SK-N-MC (cell line): ENCODE measurements around the gene ZMIZ2.

Experiments
- DNase-seq: peaks from one replicate; pipeline ENCODE4 v3.0.0-alpha.2; 2011; ENCODE audit warnings: low read depth, low spot score
- H3K27ac ChIP-seq: fragments of 200-600 bp; sonication (generic); 2 replicates; pipeline ENCODE4 v1.5.1; 2016; ENCODE audit warnings: mixed run types
- H3K36me3 ChIP-seq: fragments of 200-600 bp; sonication (generic); 2 replicates; pipeline ENCODE4 v1.6.1; 2017; ENCODE audit warnings: antibody characterized with exemption, low read length, mixed read lengths; ENCODE audit not compliant: insufficient read depth
- H3K4me3 ChIP-seq: fragments of 200-600 bp; sonication (generic); 2 replicates; pipeline ENCODE4 v1.5.1; 2016
- H3K9ac ChIP-seq: fragments of 200-600 bp; sonication (generic); 2 replicates; pipeline ENCODE4 v1.8.0; 2017; ENCODE audit warnings: mixed run types, mixed read lengths; ENCODE audit not compliant: insufficient read length
- H3K9me3 ChIP-seq: fragments of 200-600 bp; sonication (generic); 2 replicates; pipeline ENCODE4 v1.6.1; 2017; ENCODE audit warnings: low read depth, mild to moderate bottlenecking, antibody characterized with exemption, low read length, moderate library complexity, mixed read lengths
- EZH2 ChIP-seq: fragments of 200-600 bp; sonication (generic); IDR thresholded peaks from one replicate; pipeline ENCODE4 v1.6.1; 2017; ENCODE audit warnings: antibody characterized with exemption
- FOXP2 ChIP-seq: optimal IDR thresholded peaks from 2 replicates; pipeline ENCODE3; 2011; ENCODE audit warnings: mild to moderate bottlenecking, moderate library complexity; ENCODE audit not compliant: insufficient read depth; ENCODE audit errors: extremely low read length, control extremely low read depth
- POLR2AphosphoS5 ChIP-seq: IDR thresholded peaks from 2 replicates; pipeline ENCODE4 v1.6.1; 2012; ENCODE audit warnings: mild to moderate bottlenecking, low read depth, low read length, borderline replicate concordance

The ZMIZ2 gene

DNA sequence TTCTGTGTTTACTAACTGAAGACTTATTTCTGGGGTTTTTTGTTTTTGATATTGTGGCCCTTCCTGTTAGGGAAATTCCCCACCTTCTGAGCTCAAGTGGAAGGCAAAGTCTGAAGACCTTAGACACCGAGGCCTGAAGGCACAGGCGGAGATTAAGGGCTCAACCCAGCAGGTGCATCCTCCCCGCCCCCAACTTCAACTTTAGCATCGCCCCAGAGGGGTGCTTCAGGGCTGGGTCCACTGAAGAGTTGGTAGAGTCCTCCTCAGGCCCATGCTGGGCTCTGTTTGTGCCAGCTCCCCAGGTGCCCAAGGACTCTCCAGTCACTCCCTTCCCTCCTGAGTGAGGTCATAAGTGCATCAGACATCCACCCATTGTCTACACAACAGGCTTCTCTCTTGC is 38.4 kb downstream of the ZMIZ2 start:
- Histone ChIP-seq H3K9me3 (no peaks in the 10 kb centered on the region), H3K36me3 (no peaks in the 10 kb centered on the region), H3K9ac (no peak overlapping the region), H3K4me3 (no peak overlapping the region), H3K27ac (no peak overlapping the region)
- TF ChIP-seq FOXP2 = no peak
- no peak for TF ChIP-seq POLR2AphosphoS5
- TF ChIP-seq EZH2 = no peak
- DNase-seq = no peak

DNA sequence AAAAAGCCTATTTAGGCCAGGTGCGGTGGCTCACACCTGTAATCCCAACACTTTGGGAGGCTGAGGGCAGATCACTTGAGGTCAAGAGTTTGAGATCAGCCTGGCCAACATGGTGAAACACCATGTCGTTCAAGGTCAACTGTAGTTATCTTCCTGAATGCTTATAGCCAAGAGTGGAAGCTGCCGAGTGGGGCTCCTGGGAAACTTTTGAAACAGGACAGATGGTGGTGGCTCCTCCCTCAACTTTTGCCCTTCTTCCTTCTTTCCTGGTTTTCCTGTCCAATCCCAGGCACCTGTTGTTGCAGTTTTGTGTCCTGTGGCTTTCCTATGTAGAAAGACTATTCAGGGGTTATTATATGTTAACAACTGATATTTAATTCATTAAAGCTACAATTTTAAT is 39.1 kb downstream of the ZMIZ2 start:
- no peak overlapping the region for H3K9ac ChIP-seq
- no peak overlapping the region for H3K4me3 ChIP-seq
- no peaks in the 10 kb centered on the region for H3K36me3 ChIP-seq
- DNase-seq = no peak
- H3K27ac ChIP-seq = no peak overlapping the region
- TF ChIP-seq FOXP2 = no peak
- no peak for TF ChIP-seq EZH2
- no peak for TF ChIP-seq POLR2AphosphoS5
- no peaks in the 10 kb centered on the region for H3K9me3 ChIP-seq

DNA sequence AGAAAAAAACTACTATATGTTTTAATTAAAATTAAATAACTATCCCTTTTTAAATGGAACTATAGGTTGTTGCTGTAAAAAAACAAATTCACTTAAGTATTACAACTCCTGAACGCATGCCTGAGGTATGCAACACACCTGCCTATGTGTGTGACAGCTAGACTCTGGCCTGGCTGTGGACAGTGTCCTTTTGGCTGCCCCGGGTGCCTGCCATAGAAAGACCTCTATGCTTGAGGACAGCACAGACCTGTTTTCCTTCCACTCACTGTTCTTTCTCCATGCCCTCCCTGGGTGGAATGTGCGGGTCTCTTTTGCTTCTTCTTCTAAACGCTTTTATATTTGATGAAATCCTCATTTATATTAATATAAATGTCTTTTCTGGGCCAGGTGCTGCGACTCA is 41.3 kb downstream of the ZMIZ2 start:
- no peak for DNase-seq
- no peak overlapping the region for H3K9ac ChIP-seq
- H3K9me3 ChIP-seq = no peaks in the 10 kb centered on the region
- H3K36me3 ChIP-seq = no peaks in the 10 kb centered on the region
- H3K27ac ChIP-seq = no peak overlapping the region
- no peak overlapping the region for H3K4me3 ChIP-seq
- TF ChIP-seq POLR2AphosphoS5 (no peak), EZH2 (no peak), FOXP2 (no peak)

- peak overlapping the region; percentile 50; the same call in 1 of the 2 replicates for H3K27ac ChIP-seq
- no peak overlapping the region for H3K4me3 ChIP-seq
- DNase-seq = no peak
- no peak for TF ChIP-seq POLR2AphosphoS5
- no peak for TF ChIP-seq FOXP2
- TF ChIP-seq EZH2 = no peak
- no peaks in the 10 kb centered on the region for H3K36me3 ChIP-seq
- no peak overlapping the region for H3K9ac ChIP-seq
- no peaks in the 10 kb centered on the region for H3K9me3 ChIP-seq
Measured at GRCh38 chr7:44791278-44792219, 42.9 kb downstream of the ZMIZ2 start.

- H3K9me3 ChIP-seq = no peaks in the 10 kb centered on the region
- peaks cover 17% of the 10 kb centered on the region for H3K36me3 ChIP-seq
- H3K4me3 ChIP-seq = no peak overlapping the region
- no peak for DNase-seq
- H3K9ac ChIP-seq = no peak overlapping the region
- peak overlapping the region; percentile 63 for H3K27ac ChIP-seq
- TF ChIP-seq FOXP2 = no peak
- TF ChIP-seq POLR2AphosphoS5 = no peak
- TF ChIP-seq EZH2 = no peak
Measured at GRCh38 chr7:44793919-44794318, 45.3 kb downstream of the ZMIZ2 start.

GRCh38 chr7:44794331-44794730 is 45.7 kb downstream of the ZMIZ2 start:
- Histone ChIP-seq H3K9me3 (no peaks in the 10 kb centered on the region), H3K27ac (peak overlapping the region; percentile 63), H3K9ac (no peak overlapping the region), H3K36me3 (peaks cover 22% of the 10 kb centered on the region), H3K4me3 (no peak overlapping the region)
- TF ChIP-seq FOXP2 = no peak
- TF ChIP-seq EZH2 = no peak
- TF ChIP-seq POLR2AphosphoS5 = no peak
- no peak for DNase-seq

DNA sequence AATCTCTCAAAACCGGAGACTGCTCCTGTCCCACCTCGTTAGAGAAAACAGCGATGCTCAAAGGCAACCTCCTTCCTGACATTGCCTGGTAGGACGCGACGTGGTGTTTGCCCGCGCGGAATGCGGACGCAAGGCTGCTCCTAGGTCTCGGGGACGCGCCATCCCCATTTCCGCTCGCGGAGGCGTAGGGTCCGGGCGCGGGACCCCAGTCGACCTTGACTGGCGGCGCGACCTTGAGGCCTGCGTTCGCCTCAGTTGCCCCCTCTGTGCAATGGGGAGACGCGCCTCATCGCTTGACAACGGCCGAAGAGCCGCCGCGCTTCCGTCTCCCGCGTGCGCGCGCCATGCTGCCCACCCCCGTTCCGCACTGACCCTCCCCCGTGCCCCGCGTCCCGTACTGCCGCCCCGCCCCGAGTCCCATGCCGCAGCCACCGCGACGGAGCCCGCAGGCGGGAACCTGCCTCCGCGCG is 47.4 kb downstream of the ZMIZ2 start:
- Histone ChIP-seq H3K4me3 (peak overlapping the region; percentile 81), H3K36me3 (peaks cover 39% of the 10 kb centered on the region), H3K27ac (peak overlapping the region; percentile 76), H3K9ac (peak overlapping the region; percentile 84), H3K9me3 (no peaks in the 10 kb centered on the region)
- no peak for TF ChIP-seq EZH2
- TF ChIP-seq FOXP2 = no peak
- no peak for TF ChIP-seq POLR2AphosphoS5
- no peak for DNase-seq

DNA sequence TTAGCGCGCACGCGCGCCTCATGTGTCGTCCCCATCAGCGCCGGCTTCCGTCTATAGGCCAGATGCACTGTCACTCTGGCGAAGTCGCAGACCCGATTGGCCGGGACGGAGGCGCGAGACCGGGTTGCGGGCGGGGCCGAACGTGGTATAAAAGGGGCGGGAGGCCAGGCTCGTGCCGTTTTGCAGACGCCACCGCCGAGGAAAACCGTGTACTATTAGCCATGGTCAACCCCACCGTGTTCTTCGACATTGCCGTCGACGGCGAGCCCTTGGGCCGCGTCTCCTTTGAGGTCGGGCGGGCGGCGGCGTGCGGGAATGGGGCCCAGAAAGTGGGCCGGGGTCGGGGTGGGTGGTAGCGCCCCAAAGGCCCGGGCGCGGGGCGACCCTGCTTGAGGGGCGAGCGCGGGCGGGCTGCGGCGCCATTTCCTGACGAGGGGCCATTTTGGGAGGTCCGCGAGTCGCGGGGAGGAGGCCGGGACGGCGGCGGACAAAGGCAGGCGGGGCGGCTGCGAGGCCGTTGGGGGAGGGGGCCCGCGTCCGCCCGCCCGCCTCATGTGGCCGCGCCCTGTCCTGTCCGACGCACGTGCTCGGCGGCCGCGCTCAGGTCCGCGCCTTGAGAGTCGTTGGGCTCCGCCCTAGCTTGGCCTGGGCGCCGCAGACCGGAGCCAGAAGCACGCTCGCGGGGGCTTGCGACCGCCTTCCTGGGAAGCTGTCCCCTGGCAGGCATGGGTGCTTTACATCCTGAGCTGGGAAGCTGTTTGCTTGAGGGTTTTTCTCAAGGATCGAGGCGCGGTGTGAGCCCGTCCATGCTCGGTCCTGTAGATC is 48.1 kb downstream of the ZMIZ2 start, which contains the start of gene PPIA:
TSS of gene PPIA (plus strand) at position 178 of the 825 bp plus-strand sequence. CDS start at position 222, 44 bp downstream.
- Histone ChIP-seq H3K9me3 (no peaks in the 10 kb centered on the region), H3K36me3 (peaks cover 45% of the 10 kb centered on the region), H3K27ac (peak within 1 kb of the TSS; percentile 85), H3K4me3 (peak within 1 kb of the TSS; percentile 81), H3K9ac (peak within 1 kb of the TSS; percentile 94)
- TF ChIP-seq FOXP2 = no peak
- TF ChIP-seq EZH2 = no peak
- TF ChIP-seq POLR2AphosphoS5 = peak; percentile 94
- DNase-seq = peak; percentile 76
